Ascending aorta (tissue), 2 donors: ENCODE data around the gene SFN. TPM values are rescaled to one million over a fixed set of nuclear protein-coding genes. Genes with fewer than 3 reads are reported as not detected.

ENCODE experiments used
- DNase-seq, 2 donors: peaks; one replicate each; pipeline ENCODE4 v3.0.0-alpha.2; 2019; ENCODE audit warnings: low spot score in 2 of 2
- H3K27ac ChIP-seq, 2 donors: fragments of 200-600 bp; sonication (generic); one replicate each; pipeline ENCODE4 v1.5.1; 2016 to 2017; ENCODE audit warnings: mild to moderate bottlenecking in 1 of 2
- H3K27me3 ChIP-seq: fragments of 200-600 bp; sonication (generic); one replicate; pipeline ENCODE4 v1.5.1; 2017
- H3K36me3 ChIP-seq, 2 donors: fragments of 200-600 bp; sonication (generic); one replicate each; pipeline ENCODE4 v1.5.1; 2016
- H3K4me1 ChIP-seq, 2 donors: fragments of 200-600 bp; sonication (generic); one replicate each; pipeline ENCODE4 v1.5.1; 2016 to 2017; ENCODE audit warnings: mild to moderate bottlenecking in 1 of 2
- H3K4me3 ChIP-seq, 2 donors: fragments of 200-600 bp; sonication (generic); one replicate each; pipeline ENCODE4 v1.5.1; 2016 to 2017; ENCODE audit warnings: mild to moderate bottlenecking in 1 of 2
- H3K9me3 ChIP-seq, 2 donors: fragments of 200-600 bp; sonication (generic); one replicate each; pipeline ENCODE4 v1.5.1; 2016
- intact Hi-C: fragments of 100-400 bp; cut with DNase I; formaldehyde crosslinking; loops from one replicate; pipeline ENCODE4 v1.15.1; 2023
- total RNA-seq: library from RNA; depleted of rRNA; stranded (reverse); fragments of >200 nt; gene quantifications from one replicate; pipeline ENCODE4 v1.1.0, GENCODE V29; 2016
- TF ChIP-seq, protein P1 (sequence below), 3 experiments: fragments of 200-600 bp in 2 of 3; fragments of 450-650 bp in 1 of 3; sonication (generic) in 2 of 3; IDR thresholded peaks; one replicate each; pipeline ENCODE4 v1.5.1; 2016 to 2019; ENCODE audit warnings: antibody characterized with exemption in 3 of 3, mild to moderate bottlenecking in 1 of 3, moderate library complexity in 1 of 3

The SFN gene
- total RNA-seq, 1 donor from 2014 or later, result 17.8 TPM

- Histone ChIP-seq H3K27me3 (no peaks in the 10 kb centered on the region), H3K4me3 (no peak overlapping the region), H3K36me3 (no peaks in the 10 kb centered on the region), H3K9me3 (no peaks in the 10 kb centered on the region), H3K27ac (no peak overlapping the region), H3K4me1 (no peaks in the 10 kb centered on the region)
- intact Hi-C loops, result no loop called here
- no peak for DNase-seq
- TF ChIP-seq, protein P1, sequence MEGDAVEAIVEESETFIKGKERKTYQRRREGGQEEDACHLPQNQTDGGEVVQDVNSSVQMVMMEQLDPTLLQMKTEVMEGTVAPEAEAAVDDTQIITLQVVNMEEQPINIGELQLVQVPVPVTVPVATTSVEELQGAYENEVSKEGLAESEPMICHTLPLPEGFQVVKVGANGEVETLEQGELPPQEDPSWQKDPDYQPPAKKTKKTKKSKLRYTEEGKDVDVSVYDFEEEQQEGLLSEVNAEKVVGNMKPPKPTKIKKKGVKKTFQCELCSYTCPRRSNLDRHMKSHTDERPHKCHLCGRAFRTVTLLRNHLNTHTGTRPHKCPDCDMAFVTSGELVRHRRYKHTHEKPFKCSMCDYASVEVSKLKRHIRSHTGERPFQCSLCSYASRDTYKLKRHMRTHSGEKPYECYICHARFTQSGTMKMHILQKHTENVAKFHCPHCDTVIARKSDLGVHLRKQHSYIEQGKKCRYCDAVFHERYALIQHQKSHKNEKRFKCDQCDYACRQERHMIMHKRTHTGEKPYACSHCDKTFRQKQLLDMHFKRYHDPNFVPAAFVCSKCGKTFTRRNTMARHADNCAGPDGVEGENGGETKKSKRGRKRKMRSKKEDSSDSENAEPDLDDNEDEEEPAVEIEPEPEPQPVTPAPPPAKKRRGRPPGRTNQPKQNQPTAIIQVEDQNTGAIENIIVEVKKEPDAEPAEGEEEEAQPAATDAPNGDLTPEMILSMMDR (IDR thresholded peaks at IDR 0.05), result no peak
Observed at GRCh38 chr1:26909951-26910342, 47.0 kb downstream of the SFN start.

- no peak for DNase-seq
- H3K4me1 ChIP-seq, result no peaks in the 10 kb centered on the region
- no peak overlapping the region for H3K4me3 ChIP-seq
- H3K36me3 ChIP-seq, result no peaks in the 10 kb centered on the region
- H3K27ac ChIP-seq, result no peak overlapping the region
- H3K9me3 ChIP-seq, result no peaks in the 10 kb centered on the region
- TF ChIP-seq, protein P1 (IDR thresholded peaks at IDR 0.05), result no peak
- intact Hi-C loops, result no loop called here
- H3K27me3 ChIP-seq, result no peaks in the 10 kb centered on the region
Observed at GRCh38 chr1:26910343-26911160, 47.6 kb downstream of the SFN start.

DNA sequence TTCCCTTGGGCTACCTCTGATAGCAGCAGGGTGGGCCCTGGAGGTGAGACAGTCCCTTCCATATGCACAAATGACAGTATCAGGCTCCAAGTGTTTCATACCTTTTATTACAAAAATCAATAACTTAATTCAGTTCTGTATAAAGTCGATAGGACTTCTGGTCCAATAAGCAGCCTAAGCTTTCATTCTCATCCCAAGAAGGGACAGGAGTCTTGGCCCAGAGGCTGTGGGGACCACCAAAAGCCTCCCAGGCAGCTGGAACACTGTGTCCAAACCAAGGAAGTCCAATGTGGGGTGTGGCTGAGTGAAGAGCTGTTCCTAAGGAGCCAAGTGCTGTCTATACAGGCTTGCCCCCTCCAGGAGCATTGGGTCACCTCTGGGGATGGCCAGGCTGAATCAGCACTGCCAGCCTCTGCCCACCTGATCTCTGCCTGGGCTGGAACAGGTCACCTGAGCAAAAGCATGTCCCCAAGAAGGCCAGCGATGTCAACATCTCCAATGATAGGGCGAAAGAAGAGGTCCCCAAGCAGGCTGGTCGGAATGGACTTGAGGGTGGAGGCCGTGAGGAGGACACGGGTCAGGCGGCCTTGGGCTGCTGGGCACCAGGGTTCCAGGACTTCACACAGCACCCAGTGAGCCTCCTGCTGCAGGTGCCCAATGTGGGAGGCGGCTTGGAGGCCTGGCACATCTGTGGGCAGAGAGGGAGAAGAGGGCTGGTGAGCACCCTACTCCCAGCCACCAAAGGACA is 48.6 kb downstream of the SFN start:
- no peak overlapping the region for H3K27ac ChIP-seq

DNA sequence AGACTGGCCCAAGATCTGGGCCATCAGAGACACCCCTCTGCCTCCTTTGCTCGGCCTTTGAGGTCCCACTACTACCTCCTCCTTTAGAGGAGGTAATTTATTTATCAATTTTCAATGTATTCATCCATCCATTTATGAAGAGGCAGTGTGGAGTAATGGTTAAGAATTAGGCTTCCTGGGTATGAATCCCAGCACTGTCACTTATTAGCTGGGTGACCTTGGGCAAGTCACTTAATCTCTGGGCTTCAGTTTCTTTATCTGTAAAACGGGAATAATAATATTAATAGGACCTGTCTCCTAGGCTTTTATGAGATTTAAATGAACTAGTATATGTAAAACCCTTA is 49.2 kb downstream of the SFN start:
- no peak for DNase-seq
- H3K9me3 ChIP-seq, result no peaks in the 10 kb centered on the region
- H3K36me3 ChIP-seq, result no peaks in the 10 kb centered on the region
- intact Hi-C loops, result no loop called here
- no peaks in the 10 kb centered on the region for H3K4me1 ChIP-seq
- H3K27ac ChIP-seq, result no peak overlapping the region
- H3K4me3 ChIP-seq, result no peak overlapping the region
- TF ChIP-seq, protein P1 (IDR thresholded peaks at IDR 0.05), result no peak
- H3K27me3 ChIP-seq, result no peaks in the 10 kb centered on the region

More for the DNA sequence above, 48.6 kb downstream of the SFN start:
- no peak for DNase-seq
- intact Hi-C loops, result no loop called here
- Histone ChIP-seq H3K9me3 (no peaks in the 10 kb centered on the region), H3K27me3 (no peaks in the 10 kb centered on the region), H3K4me3 (no peak overlapping the region), H3K36me3 (no peaks in the 10 kb centered on the region), H3K4me1 (no peaks in the 10 kb centered on the region)
- TF ChIP-seq, protein P1 (IDR thresholded peaks at IDR 0.05), result no peak

DNA sequence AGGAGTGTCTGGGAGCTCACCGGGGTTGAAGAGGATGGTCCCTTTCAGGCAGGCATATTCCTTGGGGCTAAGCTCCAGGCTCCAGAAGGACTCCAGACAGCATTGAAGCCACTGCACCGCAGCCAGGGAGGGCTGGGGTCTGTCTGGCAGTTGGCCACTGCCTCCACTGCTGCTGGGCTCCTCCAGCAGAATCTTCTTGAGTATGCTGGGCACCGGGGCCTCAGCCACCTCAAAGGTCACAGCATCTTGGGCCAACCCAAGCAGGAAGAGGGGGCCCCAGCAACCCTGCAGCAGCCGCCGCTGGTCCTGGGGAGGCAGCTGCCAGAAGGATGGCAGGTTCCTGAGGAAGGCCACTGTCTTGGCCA is 50.4 kb downstream of the SFN start:
- Histone ChIP-seq H3K27ac (no peak overlapping the region), H3K9me3 (no peaks in the 10 kb centered on the region), H3K4me3 (no peak overlapping the region), H3K27me3 (no peaks in the 10 kb centered on the region), H3K36me3 (no peaks in the 10 kb centered on the region), H3K4me1 (no peaks in the 10 kb centered on the region)
- no peak for DNase-seq
- intact Hi-C loops, result no loop called here
- TF ChIP-seq, protein P1 (IDR thresholded peaks at IDR 0.05), result no peak

Other genes with a start within 250 kb of the SFN start
- gene ARID1A, start 167.1 kb upstream of the SFN start, total RNA-seq, result 104 TPM
- gene PIGV, start 75.2 kb upstream of the SFN start, total RNA-seq, result 8.8 TPM
- 36.0 TPM for gene ZDHHC18, start 36.5 kb upstream of the SFN start, total RNA-seq
- gene GPN2, start 27.1 kb downstream of the SFN start, total RNA-seq, result 7.5 TPM
- gene GPATCH3, start 37.3 kb downstream of the SFN start, total RNA-seq, result 2.0 TPM
- gene NR0B2, start 50.8 kb downstream of the SFN start, total RNA-seq, result not detected
- 19.2 TPM for gene NUDC, start 58.6 kb downstream of the SFN start, total RNA-seq
- gene KDF1, start 97.3 kb downstream of the SFN start, total RNA-seq, result not detected
- 37.6 TPM for gene TRNP1, start 130.5 kb downstream of the SFN start, total RNA-seq
- 45.4 TPM for gene TENT5B, start 149.7 kb downstream of the SFN start, total RNA-seq